Mucosa of rectum (tissue), 2 donors: Measurements from ENCODE around the gene NET1.
"Not testable (repeated sequence)": the region's sequence is repeated elsewhere in the genome, so short reads cannot be mapped to it uniquely, and the experiment has no call there.

Experiments used
- H3K27ac ChIP-seq, 2 donors: one replicate each; pipeline ENCODE4 v1.7.0; 2013; ENCODE audit warnings: inconsistent platforms in 2 of 2, low read depth in 2 of 2, low read length in 2 of 2
- H3K27me3 ChIP-seq, 2 donors: one replicate each; pipeline ENCODE4 v1.7.0; 2013; ENCODE audit warnings: low read length in 2 of 2; ENCODE audit not compliant: control insufficient read depth in 2 of 2, insufficient read depth in 2 of 2
- H3K36me3 ChIP-seq, 2 donors: one replicate each; pipeline ENCODE4 v1.7.0; 2013; ENCODE audit warnings: low read length in 2 of 2; ENCODE audit not compliant: control insufficient read depth in 2 of 2, insufficient read depth in 2 of 2
- H3K4me1 ChIP-seq, 2 donors: one replicate each; pipeline ENCODE4 v1.7.0; 2013; ENCODE audit warnings: low read length in 2 of 2, mild to moderate bottlenecking in 1 of 2; ENCODE audit not compliant: control insufficient read depth in 2 of 2, insufficient read depth in 2 of 2
- H3K4me3 ChIP-seq, 2 donors: one replicate each; pipeline ENCODE4 v1.7.0; 2013; ENCODE audit warnings: low read length in 2 of 2
- H3K9ac ChIP-seq, 2 donors: one replicate each; pipeline ENCODE4 v1.7.0; 2013; ENCODE audit warnings: low read length in 2 of 2, low read depth in 1 of 2, mild to moderate bottlenecking in 1 of 2
- H3K9me3 ChIP-seq, 2 donors: one replicate each; pipeline ENCODE4 v1.7.0; 2013; ENCODE audit warnings: low read length in 2 of 2; ENCODE audit not compliant: control insufficient read depth in 2 of 2
- donor health status: healthy.
- donor health status: Normal muscosa, but diverticular disease.

The NET1 gene

GRCh38 chr10:5395168-5395567 lies 17.2 kb upstream of the NET1 start:
- Histone ChIP-seq H3K27ac (no peak overlapping the region), H3K4me3 (no peak overlapping the region), H3K9me3 (peaks cover 4 to 7% of the 10 kb centered on the region in 2 donors), H3K9ac (no peak overlapping the region), H3K4me1 (no peaks in the 10 kb centered on the region), H3K27me3 (peaks cover 0 to 4% of the 10 kb centered on the region in 2 donors), H3K36me3 (no peaks in the 10 kb centered on the region)

GRCh38 chr10:5396556-5397300 lies 15.6 kb upstream of the NET1 start:
- Histone ChIP-seq H3K4me3 (no peak overlapping the region), H3K27ac (no peak overlapping the region)

GRCh38 chr10:5399332-5399731 lies 13.0 kb upstream of the NET1 start:
- Histone ChIP-seq H3K27me3 (no peaks in the 10 kb centered on the region), H3K9ac (no peak overlapping the region), H3K36me3 (no peaks in the 10 kb centered on the region), H3K4me1 (peaks cover 0 to under 1% of the 10 kb centered on the region in 2 donors), H3K27ac (no peak overlapping the region), H3K4me3 (no peak overlapping the region), H3K9me3 (no peaks in the 10 kb centered on the region)

More at GRCh38 chr10:5396556-5397300, 15.6 kb upstream of the NET1 start:
- no peaks in the 10 kb centered on the region for H3K9me3 ChIP-seq
- H3K27me3 ChIP-seq, result peaks cover 0 to 4% of the 10 kb centered on the region in 2 donors
- no peaks in the 10 kb centered on the region for H3K4me1 ChIP-seq
- H3K9ac ChIP-seq, result no peak overlapping the region
- H3K36me3 ChIP-seq, result no peaks in the 10 kb centered on the region

- Histone ChIP-seq H3K4me3 (no peak overlapping the region), H3K4me1 (peaks cover 0 to 3% of the 10 kb centered on the region in 2 donors), H3K36me3 (no peaks in the 10 kb centered on the region), H3K27me3 (no peaks in the 10 kb centered on the region), H3K27ac (no peak overlapping the region), H3K9ac (no peak overlapping the region), H3K9me3 (no peaks in the 10 kb centered on the region)
Observed at GRCh38 chr10:5400468-5401240, 11.7 kb upstream of the NET1 start.

GRCh38 chr10:5402798-5403197 lies 9.6 kb upstream of the NET1 start:
- peak overlapping the region in 1 of 2 donors; percentile 72 for H3K4me3 ChIP-seq
- no peak overlapping the region for H3K9ac ChIP-seq
- H3K36me3 ChIP-seq, result no peaks in the 10 kb centered on the region
- H3K27me3 ChIP-seq, result no peaks in the 10 kb centered on the region
- H3K4me1 ChIP-seq, result peaks cover 0 to 3% of the 10 kb centered on the region in 2 donors
- H3K27ac ChIP-seq, result peak overlapping the region; percentile 2 to 39
- H3K9me3 ChIP-seq, result no peaks in the 10 kb centered on the region

GRCh38 chr10:5404208-5405041 lies 7.9 kb upstream of the NET1 start, which contains the start of gene TUBAL3:
Gene TUBAL3, minus strand, starts transcription at chr10:5404828. Its CDS starts 36 bp downstream, at chr10:5404792.
- H3K27ac ChIP-seq, result peak within 1 kb of the TSS; percentile 35 to 68

GRCh38 chr10:5406918-5407317 lies 5.4 kb upstream of the NET1 start:
- Histone ChIP-seq H3K4me3 (no peak overlapping the region), H3K4me1 (peaks cover 0 to 5% of the 10 kb centered on the region in 2 donors), H3K27ac (no peak overlapping the region), H3K9ac (no peak overlapping the region), H3K36me3 (no peaks in the 10 kb centered on the region), H3K27me3 (no peaks in the 10 kb centered on the region), H3K9me3 (no peaks in the 10 kb centered on the region)

More at GRCh38 chr10:5404208-5405041, 7.9 kb upstream of the NET1 start, which contains the start of gene TUBAL3:
- peaks cover 0 to 3% of the 10 kb centered on the region in 2 donors for H3K4me1 ChIP-seq
- no peaks in the 10 kb centered on the region for H3K36me3 ChIP-seq
- H3K27me3 ChIP-seq, result no peaks in the 10 kb centered on the region
- H3K9ac ChIP-seq, result peak within 1 kb of the TSS in 1 of 2 donors; percentile 44
- H3K9me3 ChIP-seq, result no peaks in the 10 kb centered on the region
- H3K4me3 ChIP-seq, result peak within 1 kb of the TSS; percentile 50 to 72

- H3K4me1 ChIP-seq, H3K27ac ChIP-seq, H3K27me3 ChIP-seq, H3K9me3 ChIP-seq, H3K36me3 ChIP-seq, H3K4me3 ChIP-seq, H3K9ac ChIP-seq: not testable (repeated sequence)
Observed at GRCh38 chr10:5410787-5411186, 1.6 kb upstream of the NET1 start.

- H3K36me3 ChIP-seq, result no peaks in the 10 kb centered on the region
- peaks cover 0 to 5% of the 10 kb centered on the region in 2 donors for H3K4me1 ChIP-seq
- no peaks in the 10 kb centered on the region for H3K27me3 ChIP-seq
- peak overlapping the region; percentile 68 to 80 for H3K4me3 ChIP-seq
- H3K27ac ChIP-seq, result no peak overlapping the region
- peak overlapping the region in 1 of 2 donors; percentile 9 for H3K9ac ChIP-seq
- no peaks in the 10 kb centered on the region for H3K9me3 ChIP-seq
Observed at GRCh38 chr10:5411941-5412276, 448 bp upstream of the NET1 start.
